Activated naive CD4-positive, alpha-beta T cell treated with Interleukin-2 at 50 U/mL for 16 hours (primary cell): Measurements from ENCODE around the gene UBXN1.

Experiments
- DNase-seq: peaks from one replicate; pipeline ENCODE4 v3.0.0-alpha.2; 2020

The UBXN1 gene

DNA sequence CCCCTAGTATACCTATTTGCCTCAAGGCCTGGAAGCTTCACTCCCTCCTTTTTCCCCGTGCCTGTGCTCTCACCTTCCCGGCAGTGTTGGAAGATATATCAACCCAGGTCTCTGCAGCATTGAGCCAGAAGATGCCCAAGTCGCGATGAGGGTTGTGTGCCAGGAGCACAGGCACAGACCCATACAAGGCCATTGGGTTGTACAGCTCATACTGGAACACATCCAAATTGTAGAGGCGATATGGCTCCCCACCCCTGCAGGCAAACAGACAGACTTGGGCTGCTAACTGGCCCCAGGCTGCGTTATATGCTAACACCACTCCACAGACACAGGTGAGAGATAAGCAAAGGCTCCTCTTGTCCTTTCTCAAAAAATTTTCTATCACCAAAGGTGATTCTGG is 46.4 kb downstream of the UBXN1 start:
- DNase-seq: no peak

DNA sequence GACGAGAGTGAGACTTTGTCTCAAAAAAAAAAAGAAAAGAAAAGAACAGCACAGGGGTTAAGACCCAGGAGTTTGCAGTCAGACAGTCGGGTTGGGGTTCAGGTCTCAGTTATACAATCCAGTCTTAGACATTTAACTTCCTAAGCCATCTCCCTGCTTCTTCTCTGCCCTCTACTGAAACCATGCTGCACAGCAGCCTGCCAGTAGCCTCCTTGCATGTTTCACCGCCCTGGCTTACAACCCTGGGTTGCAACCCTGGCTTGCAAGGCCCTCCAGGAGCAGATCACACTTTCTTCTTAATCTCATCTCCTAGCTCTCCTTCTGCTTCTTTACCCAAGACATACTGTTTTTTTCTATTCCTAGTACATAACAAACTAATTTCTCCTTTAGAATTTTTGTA is 51.2 kb downstream of the UBXN1 start:
- DNase-seq: no peak
